Measurements from ENCODE around the gene CST6.

Gene CST6

GRCh38 chr11:66048547-66049323, 36.9 kb downstream of the CST6 start, which contains the start of gene GAL3ST3:
Gene GAL3ST3 (minus strand): TSS chr11:66049161. CDS start chr11:66045415, 3,746 bp downstream.
- DNase-seq, result peak in 3 of 14 donors; percentile 2 to 50 (median 5)

GRCh38 chr11:66050581-66051231, 38.9 kb downstream of the CST6 start:
- no peak for DNase-seq

DNA sequence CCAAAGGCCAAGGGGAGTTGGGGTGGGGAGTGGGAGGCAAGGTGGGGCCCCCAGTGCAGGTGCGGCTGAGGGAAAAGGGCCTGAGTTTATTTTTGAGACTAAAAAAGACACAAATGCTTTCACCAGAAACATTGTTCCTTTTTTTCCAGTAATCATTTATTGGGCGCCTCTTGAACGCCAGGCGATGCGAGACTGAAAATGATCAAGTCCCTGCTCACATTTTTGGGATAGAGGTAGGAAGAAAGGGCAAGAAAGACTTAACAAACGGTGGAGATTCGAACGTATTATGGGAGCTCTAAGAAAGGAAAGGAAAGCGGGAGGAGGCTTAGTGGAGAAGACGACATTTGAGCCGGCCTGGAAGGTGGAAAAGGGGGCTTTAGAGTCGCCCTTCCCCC, 39.6 kb downstream of the CST6 start:
- DNase-seq, result no peak

GRCh38 chr11:66051766-66052663, 40.2 kb downstream of the CST6 start, which contains the start of gene SF3B2:
Gene SF3B2 (plus strand): TSS chr11:66052364. CDS start chr11:66052385, 21 bp downstream.
- peak; percentile 74 to 99 (median 96) for DNase-seq

DNA sequence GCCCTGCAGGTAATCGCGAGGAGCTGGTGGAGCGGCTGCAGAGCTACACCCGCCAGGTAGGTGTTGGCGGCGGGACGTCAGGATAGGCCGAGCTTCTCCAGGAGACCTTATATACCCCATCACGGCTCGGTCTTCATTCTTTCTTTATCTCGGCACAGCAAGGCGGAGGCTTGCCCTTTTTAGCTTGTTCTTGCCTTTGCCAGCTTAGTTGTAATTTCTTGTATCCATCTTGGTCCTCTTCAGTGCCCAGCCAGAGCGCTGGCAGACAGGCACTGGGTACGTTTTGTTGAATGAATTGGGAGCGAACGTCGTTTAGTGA, 40.8 kb downstream of the CST6 start:
- no peak for DNase-seq

GRCh38 chr11:66055021-66055420, 43.2 kb downstream of the CST6 start:
- no peak for DNase-seq

DNA sequence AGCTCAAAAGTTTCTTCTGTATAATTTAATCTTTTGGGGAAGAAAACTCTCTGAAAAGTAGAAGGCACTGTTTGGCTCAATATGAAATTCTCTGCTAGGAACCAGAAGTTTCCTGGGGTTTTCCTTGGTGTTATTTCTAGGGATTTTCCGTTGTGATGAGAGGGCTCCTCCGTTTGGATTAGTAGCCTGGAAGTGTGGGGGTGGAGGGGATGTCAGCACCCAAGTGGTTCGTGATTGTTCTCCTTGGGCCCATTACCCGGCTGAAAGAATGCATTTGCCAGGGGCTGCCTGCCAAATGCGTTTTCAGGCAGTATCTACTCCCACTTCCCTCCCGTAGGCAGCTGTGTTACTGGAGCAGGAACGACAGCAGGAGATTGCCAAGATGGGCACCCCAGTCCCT, 44.7 kb downstream of the CST6 start:
- no peak for DNase-seq

DNA sequence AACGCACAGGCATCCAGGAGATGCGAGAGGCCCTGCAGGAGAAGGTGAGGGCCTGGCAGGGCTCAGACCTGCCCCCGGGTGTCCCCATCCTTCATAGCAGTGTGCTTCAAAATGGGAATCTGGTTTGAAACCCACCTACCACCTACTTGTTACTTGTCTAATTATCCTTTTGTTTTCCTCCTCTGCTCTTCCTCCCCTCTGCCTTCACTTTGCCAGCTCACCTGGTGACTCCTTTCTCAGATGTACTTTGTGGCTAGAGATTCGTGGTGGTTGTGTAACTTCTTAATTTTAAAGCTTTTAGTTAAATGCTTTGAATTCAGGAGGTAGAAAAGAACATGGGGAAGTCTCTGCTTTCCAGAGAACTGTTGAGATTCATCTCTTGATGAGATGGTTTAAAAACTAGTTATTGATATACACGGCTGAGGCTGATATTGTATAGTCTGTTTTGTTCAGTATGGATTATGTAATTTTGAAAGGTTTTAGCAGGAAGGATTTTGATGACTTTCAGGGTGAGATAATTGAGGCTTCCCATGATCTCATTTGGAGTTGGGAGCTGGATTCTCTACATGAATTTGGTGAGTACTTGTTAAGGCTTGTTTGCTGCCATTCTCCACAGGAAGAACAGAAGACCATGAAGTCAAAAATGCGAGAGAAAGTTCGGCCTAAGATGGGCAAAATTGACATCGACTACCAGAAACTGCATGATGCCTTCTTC, 48.3 kb downstream of the CST6 start:
- no peak for DNase-seq

- no peak for DNase-seq
Measured at GRCh38 chr11:66061268-66061667, 49.5 kb downstream of the CST6 start.

- no peak for DNase-seq
Measured at GRCh38 chr11:66062408-66062807, 50.6 kb downstream of the CST6 start.

All from C1 segment of cervical spinal cord (tissue), 14 donors.